ENCODE measurements around the gene KL.
A peak's percentile ranks its signal among the peaks of the same experiment; 100 is the strongest.

The KL gene

GRCh38 chr13:33033986-33034385 is 17.8 kb downstream of the KL start:
- FAIRE-seq (no peak), DNase-seq (ENCODE audit: low spot score) (no peak)

GRCh38 chr13:33034882-33035520 is 18.8 kb downstream of the KL start:
- FAIRE-seq = no peak

GRCh38 chr13:33037673-33038072 is 21.4 kb downstream of the KL start:
- FAIRE-seq = no peak
- DNase-seq (ENCODE audit: low spot score) = no peak

More at GRCh38 chr13:33034882-33035520, 18.8 kb downstream of the KL start:
- no peak for DNase-seq (ENCODE audit: low spot score)

GRCh38 chr13:33040090-33040489 is 23.9 kb downstream of the KL start:
- DNase-seq (ENCODE audit: low spot score) (no peak), FAIRE-seq (no peak)

GRCh38 chr13:33045851-33046592 is 29.8 kb downstream of the KL start:
- FAIRE-seq (no peak), DNase-seq (ENCODE audit: low spot score) (no peak)

GRCh38 chr13:33050161-33050560 is 33.9 kb downstream of the KL start:
- FAIRE-seq (no peak), DNase-seq (ENCODE audit: low spot score) (no peak)

GRCh38 chr13:33051632-33052031 is 35.4 kb downstream of the KL start:
- DNase-seq (ENCODE audit: low spot score) = no peak
- no peak for FAIRE-seq

GRCh38 chr13:33052506-33053280 is 36.5 kb downstream of the KL start:
- no peak for FAIRE-seq
- no peak for DNase-seq (ENCODE audit: low spot score)

GRCh38 chr13:33053397-33054066 is 37.3 kb downstream of the KL start:
- FAIRE-seq (no peak), DNase-seq (ENCODE audit: low spot score) (no peak)

GRCh38 chr13:33057019-33057780 is 41.0 kb downstream of the KL start:
- DNase-seq (ENCODE audit: low spot score) (peak; percentile 12), FAIRE-seq (no peak)

- no peak for DNase-seq (ENCODE audit: low spot score)
- FAIRE-seq = no peak
Observed at GRCh38 chr13:33058776-33059327, 42.6 kb downstream of the KL start.

- FAIRE-seq = no peak
- no peak for DNase-seq (ENCODE audit: low spot score)
Observed at GRCh38 chr13:33060815-33061214, 44.6 kb downstream of the KL start.

GRCh38 chr13:33066329-33066728 is 50.1 kb downstream of the KL start:
- FAIRE-seq = no peak
- no peak for DNase-seq (ENCODE audit: low spot score)

GRCh38 chr13:33069365-33069764 is 53.1 kb downstream of the KL start:
- DNase-seq (ENCODE audit: low spot score) = no peak
- FAIRE-seq = no peak

- FAIRE-seq (no peak), DNase-seq (ENCODE audit: low spot score) (no peak)
Observed at GRCh38 chr13:33070713-33071112, 54.5 kb downstream of the KL start.

GRCh38 chr13:33072282-33072681 is 56.1 kb downstream of the KL start:
- FAIRE-seq (no peak), DNase-seq (ENCODE audit: low spot score) (no peak)

- no peak for DNase-seq (ENCODE audit: low spot score)
- FAIRE-seq = no peak
Observed at GRCh38 chr13:33072759-33073158, 56.5 kb downstream of the KL start.

GRCh38 chr13:33073338-33073737 is 57.1 kb downstream of the KL start:
- FAIRE-seq (no peak), DNase-seq (ENCODE audit: low spot score) (no peak)

GRCh38 chr13:33076001-33076992 is 60.1 kb downstream of the KL start:
- DNase-seq (ENCODE audit: low spot score) (no peak), FAIRE-seq (no peak)
